NCI-H2081 treated with DMSO at 0.1 percent for 48 hours (cell line): ENCODE data around the gene HOXB2.

Experiments
- DNase-seq: peaks from one replicate; lab custom pipeline; 2025; lab: John Stamatoyannopoulos, UW

The HOXB2 gene

GRCh38 chr17:48545022-48545375 is at the start of gene HOXB2:
TSS of gene HOXB2 (minus strand) at chr17:48545109. CDS start at chr17:48544911, 198 bp downstream.
- peak; percentile 76 for DNase-seq

- peak; percentile 96 for DNase-seq
Measured at GRCh38 chr17:48593840-48594537, 49.1 kb upstream of the HOXB2 start.

GRCh38 chr17:48593126-48593829 is 48.4 kb upstream of the HOXB2 start, which contains the start of gene HOXB5:
TSS of gene HOXB5 (minus strand) at chr17:48593779. CDS start at chr17:48593682, 97 bp downstream.
- no peak for DNase-seq

GRCh38 chr17:48592577-48592976 is 47.7 kb upstream of the HOXB2 start:
- DNase-seq, result no peak

GRCh38 chr17:48592057-48592514 is 47.2 kb upstream of the HOXB2 start:
- no peak for DNase-seq

- DNase-seq, result no peak
Measured at GRCh38 chr17:48591255-48592056, 46.5 kb upstream of the HOXB2 start.

GRCh38 chr17:48590607-48591161 is 45.8 kb upstream of the HOXB2 start:
- no peak for DNase-seq

- DNase-seq, result no peak
Measured at GRCh38 chr17:48589831-48590606, 45.1 kb upstream of the HOXB2 start, which contains the start of gene HOXB3. TSS of gene HOXB3 (minus strand) at chr17:48590241. CDS start at chr17:48552474, 37,767 bp downstream.

GRCh38 chr17:48589060-48589830 is 44.3 kb upstream of the HOXB2 start:
- no peak for DNase-seq

GRCh38 chr17:48588528-48588927 is 43.6 kb upstream of the HOXB2 start:
- DNase-seq, result no peak

GRCh38 chr17:48588074-48588415 is 43.1 kb upstream of the HOXB2 start:
- no peak for DNase-seq

GRCh38 chr17:48587276-48588073 is 42.6 kb upstream of the HOXB2 start:
- DNase-seq, result peak; percentile 79

- DNase-seq, result no peak
Measured at GRCh38 chr17:48586355-48587258, 41.7 kb upstream of the HOXB2 start.

GRCh38 chr17:48584223-48584741 is 39.4 kb upstream of the HOXB2 start:
- no peak for DNase-seq

GRCh38 chr17:48583708-48584222 is 38.9 kb upstream of the HOXB2 start:
- no peak for DNase-seq

GRCh38 chr17:48582750-48583069 is 37.8 kb upstream of the HOXB2 start:
- no peak for DNase-seq

GRCh38 chr17:48579760-48580554 is 35.0 kb upstream of the HOXB2 start:
- no peak for DNase-seq

- no peak for DNase-seq
Measured at GRCh38 chr17:48579471-48579759, 34.5 kb upstream of the HOXB2 start.
